GM21423 (cell line): ENCODE data around the gene TRIM24.
A peak's percentile ranks its signal among the peaks of the same experiment; 100 is the strongest.
"Not testable (repeated sequence)": the region's sequence is repeated elsewhere in the genome, so short reads cannot be mapped to it uniquely, and the experiment has no call there.

ENCODE experiments used
- ATAC-seq: cut with Tn5 transposase; IDR thresholded peaks from one replicate; pipeline ENCODE4 v1.9.1; 2021; ENCODE audit warnings: mild to moderate bottlenecking, moderate library complexity; ENCODE audit not compliant: unreplicated experiment

Gene TRIM24

GRCh38 chr7:138525757-138526156, 65.7 kb downstream of the TRIM24 start:
- ATAC-seq = no peak

- ATAC-seq = no peak
Observed at GRCh38 chr7:138527746-138528223, 67.7 kb downstream of the TRIM24 start.

DNA sequence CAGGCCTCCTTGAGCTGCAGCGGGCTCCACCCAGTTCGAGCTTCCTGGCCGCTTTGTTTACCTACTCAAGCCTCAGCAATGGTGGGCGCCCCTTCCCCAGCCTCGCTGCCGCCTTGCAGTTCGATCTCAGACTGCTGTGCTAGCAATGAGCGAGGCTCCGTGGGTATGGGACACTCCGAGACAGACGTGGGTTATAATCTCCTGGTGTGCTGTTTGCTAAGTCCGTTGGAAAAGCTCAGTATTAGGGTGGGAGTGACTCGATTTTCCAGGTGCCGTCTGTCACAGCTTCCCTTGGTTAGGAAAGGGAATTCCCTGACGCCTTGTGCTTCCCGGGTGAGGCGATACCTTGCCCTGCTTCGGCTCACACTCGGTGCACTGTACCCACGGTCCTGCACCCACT, 76.8 kb downstream of the TRIM24 start:
- ATAC-seq = not testable (repeated sequence)

- ATAC-seq = no peak
Observed at GRCh38 chr7:138538518-138538917, 78.5 kb downstream of the TRIM24 start.

GRCh38 chr7:138538997-138539644, 79.1 kb downstream of the TRIM24 start:
- ATAC-seq = no peak

GRCh38 chr7:138542183-138542582, 82.1 kb downstream of the TRIM24 start:
- ATAC-seq = peak; percentile 87

DNA sequence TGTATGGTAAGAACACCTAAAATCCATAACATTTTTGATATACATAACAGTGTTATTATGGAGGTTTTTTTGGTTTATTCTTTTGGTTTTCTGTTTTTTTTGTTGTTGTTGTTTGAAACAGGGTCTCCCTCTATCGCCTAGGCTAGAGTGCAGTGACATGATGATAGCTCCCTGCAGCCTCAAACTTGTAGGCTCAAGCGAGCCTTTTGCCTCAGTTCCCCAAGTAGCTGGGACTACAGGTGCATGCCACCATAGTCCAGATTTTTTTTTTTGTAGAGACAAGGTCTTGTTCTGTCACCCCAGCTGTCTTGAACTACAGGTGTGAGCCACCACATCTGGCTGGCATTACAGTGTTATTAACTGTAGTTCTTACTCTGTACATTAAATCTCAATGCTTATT, 83.7 kb downstream of the TRIM24 start:
- no peak for ATAC-seq

DNA sequence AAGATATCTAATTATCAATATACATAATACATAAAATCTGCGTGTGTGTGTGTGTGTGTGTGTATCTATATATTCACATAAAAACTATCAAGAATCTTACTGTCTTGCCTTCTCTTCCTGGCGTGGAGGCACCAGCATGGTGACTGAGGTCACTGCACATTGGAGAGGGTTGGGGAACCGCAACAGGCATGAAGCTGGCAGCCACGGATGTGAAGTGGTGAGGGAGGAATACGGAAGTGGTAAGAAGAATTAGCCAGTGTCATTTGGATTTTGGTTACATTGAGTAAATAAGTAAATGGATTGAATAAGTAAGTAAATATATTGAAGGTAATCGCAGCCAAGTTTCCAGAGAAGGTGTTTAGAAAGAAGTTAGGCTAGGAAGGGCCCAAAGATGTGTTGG, 85.1 kb downstream of the TRIM24 start:
- ATAC-seq = no peak

- no peak for ATAC-seq
Observed at GRCh38 chr7:138546064-138546619, 86.1 kb downstream of the TRIM24 start.

DNA sequence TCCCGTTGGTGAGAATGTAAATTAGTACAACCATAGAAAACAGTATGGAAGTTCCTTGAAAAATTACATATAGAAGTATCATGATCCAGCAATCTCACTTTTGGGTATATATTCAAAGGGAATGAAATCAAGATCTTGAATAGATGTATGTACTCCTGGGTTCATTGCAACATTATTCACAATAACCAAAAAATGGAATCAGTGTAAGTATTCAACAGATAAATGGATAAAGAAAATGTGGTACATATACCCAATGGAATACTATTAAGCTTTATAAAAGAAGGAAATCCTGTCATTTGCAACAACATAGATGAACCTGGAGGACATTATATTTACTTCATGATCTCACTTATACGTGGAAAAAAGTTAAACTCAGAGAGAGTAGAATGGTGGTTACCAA, 86.8 kb downstream of the TRIM24 start:
- ATAC-seq = no peak

DNA sequence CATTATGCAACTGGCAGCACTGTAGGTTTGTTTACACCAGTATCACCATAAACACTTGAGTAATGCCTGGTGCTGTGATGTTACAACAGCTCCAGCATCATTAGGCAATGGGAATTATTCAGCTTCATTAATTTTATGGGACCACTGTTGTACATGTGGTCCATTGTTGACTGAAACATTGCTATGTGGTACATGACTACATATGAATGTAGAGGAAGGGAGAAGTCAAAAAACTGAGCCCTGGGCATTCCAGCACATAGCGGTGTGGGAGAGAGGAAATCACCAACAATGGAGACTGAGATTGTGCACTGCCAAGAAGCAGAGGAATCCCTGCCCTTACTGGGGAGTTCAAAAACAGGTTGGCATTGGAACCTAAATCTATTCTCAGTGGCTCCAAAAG, 89.0 kb downstream of the TRIM24 start:
- no peak for ATAC-seq

GRCh38 chr7:138550337-138550736, 90.3 kb downstream of the TRIM24 start:
- ATAC-seq = no peak

DNA sequence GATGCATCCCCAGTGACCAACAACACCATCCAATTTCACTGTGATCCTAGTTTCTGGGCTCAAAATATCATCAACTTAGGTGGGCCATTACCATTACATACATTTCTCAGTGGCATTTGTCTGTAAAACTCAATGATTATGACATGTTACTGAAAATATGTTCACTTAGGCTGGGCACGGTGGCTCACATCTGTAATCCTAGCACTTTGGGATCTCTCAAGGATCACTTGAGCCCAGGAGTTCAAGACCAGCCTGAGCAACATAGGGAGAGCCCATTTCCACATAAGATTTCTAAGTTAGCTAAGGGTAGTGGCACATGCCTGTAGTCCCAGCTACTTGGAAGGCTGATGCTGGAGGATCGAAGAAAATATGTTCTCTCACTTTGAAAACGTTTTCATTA, 91.0 kb downstream of the TRIM24 start:
- ATAC-seq = no peak

DNA sequence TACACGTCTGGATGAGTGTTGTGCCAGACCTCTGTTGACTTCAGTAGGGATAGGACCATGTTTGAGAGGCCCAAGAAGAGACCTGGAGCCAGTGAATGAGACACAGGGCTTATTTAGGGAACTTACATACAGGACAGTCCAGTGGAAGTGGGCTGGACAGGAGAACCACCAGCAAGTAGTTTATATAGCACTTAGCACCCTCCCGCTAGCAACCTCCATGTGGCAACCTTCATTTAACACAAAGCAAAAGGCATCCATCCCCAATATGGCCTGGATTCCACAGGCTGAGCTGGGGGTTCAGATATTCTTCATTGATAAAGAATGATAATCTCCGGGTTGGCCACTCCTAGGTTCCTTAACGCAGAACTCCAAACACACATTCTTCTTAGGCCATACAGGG, 93.7 kb downstream of the TRIM24 start:
- no peak for ATAC-seq

GRCh38 chr7:138554674-138555073, 94.6 kb downstream of the TRIM24 start:
- no peak for ATAC-seq

- no peak for ATAC-seq
Observed at GRCh38 chr7:138555684-138556083, 95.6 kb downstream of the TRIM24 start.

DNA sequence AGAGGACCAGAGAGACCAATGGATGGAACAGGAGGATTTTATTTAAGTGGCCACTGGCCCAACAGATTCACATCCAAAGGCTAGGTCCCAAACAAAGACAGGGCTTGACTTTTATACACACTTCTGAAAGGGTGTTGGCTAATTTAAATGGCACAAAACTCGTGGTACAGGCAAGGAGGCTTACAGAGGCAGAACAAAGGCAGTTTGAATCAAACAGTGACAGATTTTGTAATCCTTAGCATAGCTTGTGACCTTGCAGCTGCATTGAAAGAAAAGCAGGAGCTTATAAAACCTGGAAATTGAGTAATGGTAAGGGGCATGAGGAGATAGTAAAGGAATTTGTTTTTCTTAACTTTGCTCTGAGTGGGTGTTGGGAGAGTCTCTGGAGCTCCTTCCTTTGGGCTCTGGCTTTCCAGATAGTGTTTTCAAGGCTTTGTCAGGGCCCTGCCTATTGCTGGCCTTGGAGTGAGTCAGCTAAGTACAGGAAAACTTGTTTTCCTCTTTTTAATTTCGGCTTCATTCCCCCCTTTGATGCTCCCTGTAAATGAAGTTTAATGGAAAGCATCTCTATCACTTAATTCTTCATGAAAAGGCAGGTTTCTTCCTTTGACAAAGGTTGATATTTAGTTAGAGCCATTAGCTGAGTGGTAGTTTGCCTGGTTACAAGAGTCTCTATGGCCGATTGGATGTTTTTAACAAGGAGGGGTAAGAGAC, 96.9 kb downstream of the TRIM24 start:
- no peak for ATAC-seq

GRCh38 chr7:138559448-138559847, 99.4 kb downstream of the TRIM24 start:
- no peak for ATAC-seq

DNA sequence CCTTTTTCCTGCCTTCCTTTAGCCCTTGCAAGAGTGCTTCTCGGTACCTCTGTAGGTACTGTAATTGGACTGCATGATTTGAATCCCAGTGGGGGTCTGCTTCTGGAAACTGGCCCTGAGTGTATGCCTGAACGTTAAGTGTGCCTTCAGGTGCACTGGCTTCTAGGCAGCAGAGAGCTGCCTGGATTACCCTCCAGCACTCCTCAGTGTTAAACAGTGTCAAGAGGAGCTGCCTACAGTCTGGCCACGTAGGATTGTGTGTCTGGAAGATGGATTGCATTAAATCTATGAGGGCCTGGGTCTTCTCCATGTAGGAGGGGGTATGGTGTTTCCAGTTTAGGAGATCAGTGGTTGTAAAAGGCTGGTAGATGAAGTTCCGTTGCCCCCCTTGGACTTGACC, 103.7 kb downstream of the TRIM24 start:
- ATAC-seq = no peak

DNA sequence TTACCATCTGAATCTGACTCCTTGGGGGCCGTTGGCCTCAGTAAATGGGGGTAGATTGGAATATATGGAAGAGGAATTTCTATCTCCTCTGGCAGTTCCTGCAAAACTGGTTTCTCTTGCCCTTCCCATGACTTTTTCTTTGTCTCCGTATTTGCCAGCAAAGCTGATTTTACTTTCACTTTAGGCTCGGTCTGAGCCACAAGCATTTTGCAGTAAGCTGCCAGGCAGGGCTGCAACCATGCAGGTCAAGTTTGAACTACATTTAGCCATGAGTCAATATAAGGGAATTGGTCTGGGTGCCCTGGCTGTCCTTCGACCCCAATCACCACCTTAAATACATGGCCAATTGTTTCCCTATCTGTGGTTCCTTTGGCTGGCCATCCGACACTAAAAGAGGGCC, 104.3 kb downstream of the TRIM24 start:
- no peak for ATAC-seq

DNA sequence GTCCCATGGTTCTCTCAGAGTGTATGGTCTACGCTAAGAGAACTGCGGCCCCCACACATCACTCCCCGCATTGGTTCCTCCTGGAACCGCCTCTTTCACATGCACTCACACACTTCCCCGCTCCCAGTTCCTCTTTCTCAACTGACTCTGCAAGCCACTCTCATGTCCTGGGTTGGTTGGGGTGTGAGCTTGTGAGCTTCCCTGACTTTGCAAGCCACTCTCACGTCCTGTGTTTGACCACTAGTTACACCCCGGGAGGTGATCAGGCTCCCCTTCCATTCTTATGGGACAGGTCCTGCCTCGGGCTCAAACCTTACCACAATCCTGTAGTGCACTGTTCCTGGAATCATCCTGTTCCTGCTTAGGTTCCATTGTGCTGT, 105.0 kb downstream of the TRIM24 start:
- ATAC-seq = no peak

- no peak for ATAC-seq
Observed at GRCh38 chr7:138565451-138566114, 105.5 kb downstream of the TRIM24 start.
